GM12891 (cell line): ENCODE data around the gene ULK3.

Experiments
- PAX5 ChIP-seq: IDR thresholded peaks from 2 replicates; pipeline ENCODE4 v1.6.1; 2011; ENCODE audit warnings: low read length, moderate library complexity, mild to moderate bottlenecking; ENCODE audit not compliant: insufficient read depth, severe bottlenecking
- POLR2A ChIP-seq: IDR thresholded peaks from 2 replicates; pipeline ENCODE4 v1.6.1; 2011; ENCODE audit warnings: low read depth, low read length, control low read depth
- POLR2AphosphoS5 ChIP-seq: IDR thresholded peaks from 2 replicates; pipeline ENCODE4 v1.6.1; 2011; ENCODE audit warnings: low read depth, low read length, control low read depth
- POU2F2 ChIP-seq: IDR thresholded peaks from 2 replicates; pipeline ENCODE4 v1.6.1; 2011; ENCODE audit warnings: low read depth, mild to moderate bottlenecking, control low read depth, low read length, moderate library complexity
- SPI1 ChIP-seq: IDR thresholded peaks from 2 replicates; pipeline ENCODE4 v1.6.1; 2011; ENCODE audit warnings: low read depth, low read length, control low read depth
- TAF1 ChIP-seq: IDR thresholded peaks from 2 replicates; pipeline ENCODE4 v1.6.1; 2011; ENCODE audit warnings: low read depth, low read length, control low read depth

- TF ChIP-seq POLR2AphosphoS5: no peak
- no peak for TF ChIP-seq POLR2A
- TF ChIP-seq TAF1: no peak
- TF ChIP-seq PAX5: no peak
- TF ChIP-seq POU2F2: no peak
- TF ChIP-seq SPI1: no peak
These were observed 2.2 kb upstream of the ULK3 start for GRCh38 chr15:74845208-74845568.
